Endometrial microvascular endothelial cells (primary cell): ENCODE measurements around the gene GYPA. TPM values are rescaled to one million over a fixed set of nuclear protein-coding genes. Genes with fewer than 3 reads are reported as not detected.
"Not testable (repeated sequence)": the region's sequence is repeated elsewhere in the genome, so short reads cannot be mapped to it uniquely, and the experiment has no call there.

Source experiments
- in situ Hi-C: cut with HindIII; loops from 2 replicates; pipeline ENCODE4 v1.10.0; 2017; ENCODE audit warnings: low sequenced_read_pairs, low pct_unique_long_range_greater_than_20kb; ENCODE audit errors: inconsistent ontology term
- total RNA-seq: library from RNA; depleted of rRNA; stranded (reverse); fragments of >200 nt; gene quantifications from one replicate; pipeline ENCODE4 v1.2.3, GENCODE V29; 2015; ENCODE audit errors: inconsistent ontology term

Gene GYPA
- not detected for total RNA-seq

DNA sequence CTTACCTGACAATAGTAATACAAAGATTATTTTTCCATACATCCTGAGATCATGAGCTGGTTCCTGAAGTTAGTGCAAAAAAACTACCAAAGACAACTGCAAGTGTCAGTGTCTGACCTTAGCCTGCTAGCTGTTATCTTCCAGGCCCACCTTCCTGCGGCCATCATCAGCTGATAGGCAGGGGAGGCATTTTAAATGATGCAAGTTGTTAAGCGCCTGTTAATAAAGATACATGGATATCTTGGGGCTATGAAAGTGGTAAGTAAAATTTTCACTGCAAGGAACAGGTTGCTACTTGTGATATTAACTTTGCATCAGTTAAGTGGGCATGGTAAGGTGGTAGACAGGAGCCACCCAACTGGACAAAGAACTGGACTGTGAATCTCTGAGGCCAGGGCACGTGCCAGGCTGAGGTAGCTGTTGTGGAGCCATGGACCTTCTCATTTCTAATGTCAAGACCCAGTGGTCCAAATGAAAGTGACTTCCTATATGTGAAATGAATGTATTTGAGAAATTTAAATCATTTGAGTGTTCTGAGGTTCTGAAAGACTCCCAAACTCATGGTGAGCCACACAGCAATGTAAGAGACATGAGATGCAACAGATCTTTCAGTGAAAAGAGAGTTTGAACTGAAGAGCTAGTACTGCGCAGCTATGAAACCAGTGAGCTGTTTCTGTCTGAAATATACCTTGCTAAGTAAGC is at the start of gene GYPA:
GYPA (minus strand) TSS at position 125 of the 702 bp plus-strand sequence; CDS start at position 42, 83 bp downstream.
- in situ Hi-C loops, result not testable (repeated sequence)

GRCh38 chr4:144190009-144190408 is 49.5 kb upstream of the GYPA start:
- in situ Hi-C loops, result no loop called here

DNA sequence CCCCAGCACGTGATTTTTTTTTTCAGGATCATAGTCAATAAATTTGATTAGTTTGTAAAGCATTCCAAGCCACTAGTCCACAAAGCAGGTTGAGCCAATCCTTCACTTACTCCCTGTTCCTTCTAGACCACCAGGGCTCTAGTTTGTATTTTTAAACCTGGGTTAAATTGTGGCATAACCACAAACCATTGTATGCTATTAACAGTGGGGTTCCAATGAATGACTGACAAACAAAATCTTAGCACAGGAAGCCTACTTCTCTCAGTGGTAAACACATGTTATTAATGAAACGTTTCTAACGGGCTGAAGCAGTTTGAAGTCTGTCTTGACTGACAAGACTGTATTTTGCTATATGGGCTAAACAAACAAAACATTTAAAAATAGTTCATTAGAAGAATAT is 48.6 kb upstream of the GYPA start:
- in situ Hi-C loops, result no loop called here

DNA sequence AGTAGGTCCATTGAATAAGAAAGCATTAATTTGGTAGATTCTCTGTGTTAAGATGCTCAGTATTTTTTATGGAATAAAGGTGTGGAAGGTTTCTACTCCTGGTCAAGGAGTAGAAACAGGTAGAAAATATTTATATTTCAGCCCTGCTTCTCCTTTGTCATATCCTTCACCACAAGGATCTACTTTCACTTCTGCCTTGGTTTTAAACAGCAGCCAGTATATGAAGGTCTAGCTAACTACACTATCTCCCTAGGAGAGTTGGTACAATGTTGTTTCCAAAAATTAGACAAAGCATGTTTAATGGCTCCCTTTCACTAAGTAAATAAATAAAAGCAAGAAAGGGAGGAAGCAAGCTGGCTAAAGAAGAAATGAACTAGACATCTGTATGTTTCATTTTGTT is 44.6 kb upstream of the GYPA start:
- in situ Hi-C loops, result no loop called here

DNA sequence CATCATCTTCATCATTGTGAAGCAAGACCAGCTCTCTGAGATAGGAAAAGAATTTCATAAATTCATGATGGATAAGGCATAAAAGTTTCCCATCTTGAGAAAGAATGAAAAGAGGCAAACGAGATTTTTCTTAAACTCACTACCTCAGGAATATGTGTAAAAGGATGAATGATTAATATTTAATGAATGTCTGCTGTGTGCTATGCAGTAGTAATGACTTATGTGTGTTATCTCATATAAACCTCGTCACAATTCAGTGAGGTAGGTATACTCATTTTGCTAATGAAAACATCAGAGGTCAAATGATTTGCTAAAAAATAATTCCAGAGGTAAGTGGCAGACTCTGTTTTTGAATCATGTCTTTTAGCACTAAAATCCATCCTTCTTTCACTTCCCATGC is 42.6 kb upstream of the GYPA start:
- in situ Hi-C loops, result no loop called here

GRCh38 chr4:144181391-144181790 is 40.9 kb upstream of the GYPA start:
- in situ Hi-C loops, result no loop called here

DNA sequence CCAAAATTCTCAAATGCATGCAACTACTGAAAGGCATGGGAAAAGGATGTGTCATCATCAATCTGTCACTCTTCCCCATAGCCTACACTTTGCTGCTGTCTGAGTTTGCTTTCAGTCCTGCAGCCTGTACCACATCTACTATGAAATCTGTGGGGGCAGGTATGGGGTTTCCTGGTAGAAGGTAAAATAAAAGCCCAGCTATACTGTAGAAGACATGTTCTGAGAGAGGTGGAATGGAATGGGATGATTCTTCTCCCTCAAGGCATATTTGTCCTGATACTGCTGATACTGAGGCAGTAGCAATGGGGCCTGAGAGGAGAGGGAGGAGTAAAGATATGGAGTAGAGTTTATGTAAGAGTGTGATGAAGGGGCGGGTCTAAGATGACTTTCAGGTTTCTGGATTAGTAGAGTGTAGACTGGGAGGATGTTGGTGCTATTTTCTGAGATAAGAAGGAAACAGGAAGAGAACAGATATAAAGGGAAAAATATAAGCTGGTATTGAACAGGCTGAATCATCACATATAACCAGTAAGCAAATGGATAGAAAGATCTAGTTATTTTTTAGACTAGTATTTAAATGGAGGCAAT is 38.7 kb upstream of the GYPA start:
- in situ Hi-C loops, result no loop called here

DNA sequence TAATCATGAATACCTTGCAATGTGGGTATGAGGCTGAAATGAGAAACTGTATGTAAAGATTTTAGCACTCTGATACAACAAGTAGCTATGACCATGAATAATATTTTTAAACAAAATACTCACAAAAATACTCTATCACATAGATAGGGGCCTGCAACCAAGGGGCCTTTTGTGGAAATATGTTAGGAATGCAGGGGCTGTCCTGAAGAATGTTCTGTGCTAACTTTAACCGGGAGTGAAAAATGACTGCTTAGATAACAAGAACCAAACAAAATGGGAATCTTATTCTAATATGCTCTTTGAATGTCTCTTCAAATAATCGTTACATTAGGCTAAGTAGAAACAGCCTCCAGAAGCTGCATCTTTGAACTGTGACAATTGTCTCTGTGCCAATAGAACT is 37.9 kb upstream of the GYPA start:
- in situ Hi-C loops, result no loop called here

GRCh38 chr4:144176476-144176875 is 36.0 kb upstream of the GYPA start:
- in situ Hi-C loops, result no loop called here

GRCh38 chr4:144174401-144175067 is 34.0 kb upstream of the GYPA start:
- in situ Hi-C loops, result no loop called here

GRCh38 chr4:144171697-144172096 is 31.2 kb upstream of the GYPA start:
- in situ Hi-C loops, result no loop called here

- in situ Hi-C loops, result no loop called here
Observed at GRCh38 chr4:144169211-144169610, 28.7 kb upstream of the GYPA start.

GRCh38 chr4:144154044-144154443 is 13.5 kb upstream of the GYPA start:
- in situ Hi-C loops, result no loop called here

DNA sequence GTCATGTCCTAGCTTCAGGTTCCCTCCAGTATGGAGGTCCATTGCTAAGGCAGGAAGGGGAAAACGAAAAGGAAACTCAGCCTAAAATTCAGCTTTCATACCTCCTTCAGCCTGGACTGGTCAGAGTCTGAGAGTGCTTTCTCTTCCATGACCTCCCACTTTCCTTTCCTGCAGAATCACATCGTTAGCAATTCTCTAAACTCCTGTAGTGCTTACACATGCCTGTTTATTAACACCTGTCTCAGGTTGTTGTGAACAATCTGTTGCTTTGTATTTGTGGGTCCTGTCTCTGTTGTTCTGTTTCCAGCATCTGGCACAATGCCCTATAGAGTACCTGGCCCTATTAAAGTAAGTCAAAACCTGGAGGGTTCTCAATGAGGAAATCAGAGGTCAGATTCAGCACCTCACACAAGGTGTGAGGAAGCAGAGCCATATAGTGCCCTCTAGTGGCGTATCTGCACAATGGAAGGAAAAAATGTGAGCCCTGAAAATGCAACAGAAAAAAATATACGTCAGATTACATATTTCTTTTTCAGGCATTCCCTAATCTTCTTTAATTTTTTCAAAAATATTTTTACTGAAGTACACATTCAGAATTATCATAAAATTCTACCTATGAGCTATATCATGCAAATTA is 2.3 kb upstream of the GYPA start:
- in situ Hi-C loops, result not testable (repeated sequence)

GRCh38 chr4:144141493-144141892 is 975 bp upstream of the GYPA start:
- in situ Hi-C loops, result no loop called here

DNA sequence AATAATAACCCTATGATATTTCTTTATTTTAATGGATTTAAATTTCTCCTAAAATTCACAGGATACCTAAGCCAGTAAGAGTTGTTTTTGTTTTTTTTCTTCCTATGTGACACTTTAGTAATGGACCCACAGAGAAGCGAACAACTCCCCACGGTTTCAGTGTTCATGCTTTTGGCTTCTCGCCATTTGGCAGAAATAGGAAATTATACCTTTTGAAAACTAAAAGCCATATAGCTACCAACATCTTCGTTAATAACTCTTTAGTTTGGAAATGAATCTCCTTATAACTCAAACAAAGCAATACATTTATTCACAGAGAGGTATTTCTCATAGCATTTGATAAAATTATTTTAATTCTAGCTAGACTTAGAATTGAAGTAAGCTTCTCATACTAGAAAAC is 527 bp downstream of the GYPA start:
- in situ Hi-C loops, result not testable (repeated sequence)

- in situ Hi-C loops, result not testable (repeated sequence)
Observed at GRCh38 chr4:144139547-144139946, 971 bp downstream of the GYPA start.

DNA sequence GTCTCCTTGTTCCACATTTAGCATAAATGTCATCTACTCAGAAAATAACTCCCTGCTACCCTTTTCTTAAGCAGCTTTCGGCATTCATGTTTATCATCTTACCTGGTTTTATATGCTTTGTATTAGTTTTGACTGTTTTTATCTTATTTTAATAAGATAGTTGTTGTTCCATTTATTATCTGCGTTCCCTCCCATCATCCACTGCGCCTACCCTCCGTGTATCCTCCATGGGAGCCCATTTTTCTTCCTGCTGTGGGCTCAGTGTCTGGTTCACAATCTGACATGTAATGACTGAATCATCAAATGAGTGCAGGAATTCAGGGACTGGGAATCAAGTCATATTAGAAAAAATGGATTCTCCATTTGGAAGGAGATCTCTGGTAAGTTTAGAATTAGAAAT is 2.3 kb downstream of the GYPA start:
- in situ Hi-C loops, result not testable (repeated sequence)

- in situ Hi-C loops, result not testable (repeated sequence)
Observed at GRCh38 chr4:144137137-144137931, 3.2 kb downstream of the GYPA start.
